NCI-H146 treated with DMSO at 0.1 percent for 48 hours (cell line): Measurements from ENCODE around the gene PDLIM1.
A peak's percentile ranks its signal among the peaks of the same experiment; 100 is the strongest.

Source experiments
- DNase-seq: peaks from one replicate; lab custom pipeline; 2025; ENCODE audit not compliant: unreplicated experiment; lab: John Stamatoyannopoulos, UW

PDLIM1 gene

DNA sequence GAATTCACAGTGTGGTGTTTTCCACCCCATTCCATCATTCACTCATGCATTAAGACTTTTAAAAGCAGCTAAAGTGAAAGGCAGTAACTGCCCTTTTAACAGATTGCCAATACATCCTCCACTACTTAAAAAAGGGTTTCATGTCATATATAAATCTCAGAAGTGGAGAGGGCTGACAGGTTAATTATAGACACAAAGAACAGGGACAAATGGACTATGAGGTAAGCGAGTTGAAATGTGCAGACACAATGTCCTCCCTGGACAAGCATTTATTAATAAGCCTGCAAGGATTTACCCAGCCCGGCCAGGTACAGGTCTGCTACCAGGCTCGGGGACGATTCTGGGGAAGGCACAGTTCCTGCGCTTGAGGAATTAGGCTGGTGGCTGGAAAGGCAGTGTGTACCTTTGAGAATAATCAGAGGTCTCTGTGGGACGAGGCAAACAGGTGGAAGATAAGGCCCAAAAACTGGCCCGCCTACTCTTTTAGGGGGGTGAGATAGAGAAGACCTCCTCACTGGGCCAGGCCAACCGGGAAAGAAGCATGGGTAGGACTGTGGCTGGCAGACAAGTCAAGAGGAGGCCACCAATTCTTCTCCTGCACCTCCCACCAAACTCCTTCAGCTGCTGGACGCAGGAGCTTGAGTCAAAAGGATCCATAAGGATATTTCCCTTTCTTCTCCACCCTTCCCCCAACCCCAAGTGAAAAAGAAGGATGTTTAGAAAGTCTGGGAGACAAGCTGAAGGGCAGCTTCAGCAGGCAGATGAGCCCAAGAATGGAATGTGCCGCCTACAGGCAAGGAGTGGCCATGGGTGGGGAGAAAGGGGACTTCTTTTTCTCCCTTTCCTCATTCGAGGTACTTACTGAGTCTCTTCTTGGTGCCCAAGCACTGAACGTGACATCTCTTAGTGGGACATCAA, 1.5 kb downstream of the PDLIM1 start:
- DNase-seq = peak; percentile 15

DNA sequence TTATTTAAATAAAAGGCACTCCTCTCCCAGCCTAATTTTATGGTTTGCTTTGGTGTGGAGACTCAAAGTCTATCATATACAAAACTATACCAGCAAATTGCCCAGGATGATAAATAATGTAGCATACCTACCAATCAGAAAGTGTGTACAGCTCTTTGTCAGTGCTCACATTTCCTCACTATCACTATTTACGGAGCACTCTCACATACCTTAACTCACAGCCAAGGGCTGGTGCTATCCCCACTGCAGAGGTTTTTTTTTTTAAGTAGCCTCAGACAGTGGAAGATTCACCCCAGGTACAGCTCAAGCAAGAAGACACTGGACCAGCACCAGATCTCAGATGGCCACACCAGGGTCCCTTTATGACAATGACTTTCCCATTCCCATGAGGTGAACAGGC, 2.5 kb downstream of the PDLIM1 start:
- DNase-seq = no peak

DNA sequence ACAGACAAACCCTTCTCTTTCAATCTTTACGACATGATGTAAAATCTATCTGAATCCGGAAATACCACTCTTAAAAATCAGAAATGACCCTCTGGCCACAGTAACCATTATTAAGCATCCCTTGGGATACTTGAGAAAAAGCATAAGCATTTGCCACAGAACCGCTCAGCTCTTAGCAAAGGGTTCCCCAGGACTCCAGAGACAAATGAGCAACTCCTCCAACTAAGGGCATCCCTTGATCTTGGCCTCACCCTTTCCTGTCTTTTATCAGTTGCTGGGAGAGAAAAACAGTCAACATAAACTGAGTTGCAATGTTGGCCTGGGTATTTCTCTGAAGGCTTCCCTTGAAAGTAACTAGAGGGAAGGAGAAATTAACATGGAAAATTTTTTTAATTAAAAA, 3.5 kb downstream of the PDLIM1 start:
- DNase-seq = no peak

DNA sequence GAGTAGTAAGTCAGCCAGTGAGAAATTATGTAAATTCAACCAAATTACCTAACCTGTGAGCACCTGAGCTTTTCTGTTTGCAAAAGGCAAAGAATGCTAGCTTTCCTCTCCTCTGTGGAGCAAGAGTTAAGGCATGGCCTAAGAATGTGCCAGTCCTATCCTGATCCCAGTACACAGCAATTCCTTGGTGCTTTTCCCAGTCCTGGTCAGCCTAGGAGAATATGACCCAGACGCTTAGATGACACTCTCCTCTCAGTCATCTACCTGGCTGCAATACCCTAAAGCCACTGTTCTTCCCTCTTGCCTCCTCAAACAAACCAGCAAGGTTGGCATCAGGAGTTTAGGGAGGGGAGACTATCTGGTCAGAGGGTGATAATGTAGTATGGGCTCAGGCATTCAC, 4.1 kb downstream of the PDLIM1 start:
- no peak for DNase-seq

DNA sequence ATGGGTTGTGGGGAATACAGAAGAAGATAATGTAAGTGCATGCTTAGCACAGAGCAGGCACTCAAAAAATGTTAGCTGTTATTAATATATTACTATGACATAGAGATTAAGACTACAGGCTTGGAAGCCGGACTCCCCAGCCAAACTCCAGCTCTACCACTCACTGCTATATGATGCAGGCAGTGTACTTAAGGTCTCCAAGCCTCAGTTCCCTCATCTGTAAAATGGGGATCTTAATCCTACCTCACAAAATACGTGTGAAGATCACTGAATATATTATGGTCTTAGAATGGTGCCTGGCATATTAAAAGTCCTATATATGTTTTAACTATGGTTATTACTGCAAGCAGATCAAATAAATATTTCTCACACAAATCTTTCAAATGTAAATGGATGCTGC, 5.2 kb downstream of the PDLIM1 start:
- DNase-seq = no peak

DNA sequence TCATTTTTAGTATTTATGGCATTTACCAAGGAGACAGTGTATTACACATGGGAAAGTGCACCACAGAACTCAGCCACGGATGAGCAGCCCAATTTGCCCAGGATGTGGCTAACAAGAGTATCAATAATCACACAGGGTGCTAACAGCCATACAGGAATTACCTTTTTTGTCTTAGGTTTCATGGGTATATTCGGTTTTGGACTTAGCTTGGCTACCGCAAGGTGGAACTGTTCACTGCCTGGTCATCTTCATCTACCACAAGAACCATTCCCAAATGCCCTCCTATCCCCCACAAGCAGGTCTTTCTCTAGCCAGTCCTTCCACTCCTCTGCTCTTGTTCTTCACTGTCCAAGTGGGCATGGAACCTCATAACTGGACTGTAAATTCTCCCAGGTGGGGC, 6.0 kb downstream of the PDLIM1 start:
- no peak for DNase-seq

DNA sequence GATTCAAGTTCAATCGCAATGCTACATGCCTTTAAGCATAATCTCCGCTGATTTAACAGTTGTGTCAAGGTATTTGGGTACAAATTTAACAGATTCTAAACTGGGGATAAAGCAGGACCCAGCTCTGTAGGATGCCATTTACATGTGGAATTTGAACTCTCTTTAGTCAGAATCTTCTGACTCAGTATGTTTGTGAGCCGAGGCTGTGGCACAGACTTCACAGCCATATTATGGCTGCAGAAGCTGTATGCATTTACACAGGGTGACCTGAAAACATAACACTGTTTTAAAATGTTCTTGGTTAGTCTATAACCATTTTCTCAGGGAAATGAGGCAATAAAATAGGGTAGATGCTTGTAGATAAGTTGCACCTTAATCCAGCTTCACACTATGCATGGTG, 8.7 kb downstream of the PDLIM1 start:
- DNase-seq = no peak

DNA sequence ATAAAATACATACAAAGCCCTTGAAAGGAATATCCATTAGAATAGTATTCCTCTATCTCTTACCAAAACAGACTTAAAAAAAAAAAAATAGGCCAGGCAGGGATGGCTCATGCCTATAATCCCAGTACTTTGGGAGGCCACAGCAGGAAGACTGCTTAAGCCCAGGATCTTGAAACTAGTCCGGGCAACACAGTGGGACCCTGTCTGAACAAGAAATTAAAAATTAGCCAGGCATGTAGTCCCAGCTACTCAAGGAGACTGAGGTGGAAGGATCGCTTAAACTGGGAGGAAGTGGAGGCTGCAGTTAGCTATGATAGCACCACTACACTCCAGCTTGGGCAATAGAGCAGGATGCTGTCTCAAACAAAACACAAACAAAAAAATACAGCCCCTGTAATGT, 9.6 kb downstream of the PDLIM1 start:
- DNase-seq = no peak

DNA sequence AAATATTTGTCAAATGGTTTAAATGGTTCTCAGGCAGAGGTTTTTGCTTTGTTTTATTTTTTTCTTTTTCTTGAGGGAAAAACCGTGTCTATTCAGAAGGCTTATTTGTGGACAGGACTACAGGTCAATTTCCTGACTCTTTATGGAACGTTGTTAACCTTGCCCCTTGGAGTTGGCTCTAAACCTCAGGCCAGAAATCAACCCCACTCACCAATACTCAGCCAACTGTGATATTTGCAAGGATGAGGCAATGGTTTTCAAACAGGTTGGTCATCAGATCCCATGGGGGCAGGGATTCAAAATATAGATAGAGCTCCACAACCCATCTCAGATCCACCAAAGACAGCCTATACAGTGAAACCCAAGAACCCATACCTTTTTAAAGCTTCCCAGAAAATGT, 10.2 kb downstream of the PDLIM1 start:
- DNase-seq = no peak

DNA sequence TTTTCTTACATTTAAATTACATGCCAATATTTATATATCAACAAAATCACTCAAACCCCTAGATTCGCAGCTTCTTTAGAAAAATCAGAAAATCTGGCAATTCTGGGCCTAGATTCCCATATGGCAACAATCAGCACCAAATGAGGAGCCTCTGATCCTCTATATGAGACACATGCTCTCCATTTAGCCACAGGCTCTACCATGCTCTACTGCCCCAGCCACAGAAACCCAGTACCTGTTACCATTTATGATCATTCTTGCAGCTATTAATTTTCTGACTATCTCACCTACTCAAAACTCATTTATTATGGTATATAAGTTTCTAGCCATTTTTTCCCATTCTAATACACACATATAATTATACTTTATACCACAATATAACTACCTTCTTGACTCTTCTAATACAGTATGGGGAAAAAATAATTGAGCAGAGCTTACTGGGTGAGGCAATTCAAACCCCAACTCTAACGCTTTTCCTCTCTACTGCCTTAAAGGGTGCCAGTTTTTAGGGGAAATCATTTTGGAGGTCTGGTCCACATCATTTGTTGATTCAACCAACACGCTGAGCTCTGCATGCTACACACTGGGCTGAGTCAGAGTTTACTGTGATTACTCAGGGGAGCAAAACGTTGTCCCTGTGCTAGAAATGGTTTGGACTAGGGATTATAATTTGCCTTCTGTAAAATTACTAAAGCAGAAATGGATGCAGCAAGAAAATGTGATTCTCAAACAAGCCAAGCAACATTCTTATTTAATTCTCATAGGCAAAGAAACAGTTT, 11.6 kb downstream of the PDLIM1 start:
- DNase-seq = no peak

DNA sequence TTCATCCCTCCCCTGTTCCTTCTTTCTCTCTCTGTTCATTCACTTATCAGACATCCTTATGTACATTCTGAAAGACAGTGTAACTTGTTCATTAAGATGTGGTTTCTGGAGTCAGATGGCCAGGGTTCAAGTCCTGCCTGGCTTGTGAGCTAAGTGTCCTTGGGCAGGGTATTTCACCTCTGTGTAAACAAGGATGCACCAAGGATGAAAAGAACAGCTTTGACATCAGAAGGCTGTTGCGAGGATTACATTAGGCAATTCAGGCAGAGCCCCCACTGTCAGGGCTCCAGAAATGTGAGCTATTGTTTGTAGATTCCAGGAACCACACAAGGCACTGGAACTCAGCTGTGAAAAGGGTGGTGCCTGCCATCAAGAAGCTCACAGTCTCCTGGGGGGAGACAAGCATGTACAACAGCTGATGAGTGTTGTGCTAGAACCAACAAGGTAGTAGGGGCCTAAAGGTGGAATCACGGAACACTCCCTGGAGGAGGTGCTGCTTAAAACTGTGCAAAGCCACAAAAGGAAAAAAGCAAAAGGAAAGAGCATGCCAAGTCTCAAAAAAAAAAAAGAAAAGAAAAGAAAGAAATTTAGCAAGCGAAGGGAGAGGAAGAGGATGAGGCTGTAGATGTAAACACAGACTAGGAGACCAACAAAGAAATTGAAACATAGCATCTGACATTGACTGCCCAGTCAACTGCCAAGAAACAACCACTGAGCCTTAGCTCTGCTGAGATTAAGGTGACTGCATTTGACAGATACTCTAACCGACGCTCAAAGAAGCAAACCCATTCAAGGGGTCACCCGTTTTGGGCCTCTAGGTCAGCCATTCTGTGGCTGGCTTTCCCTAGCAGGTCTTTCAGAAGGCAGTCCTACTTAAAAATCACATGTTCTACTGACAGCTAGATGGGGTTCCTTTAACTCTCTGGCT, 12.5 kb downstream of the PDLIM1 start:
- no peak for DNase-seq

DNA sequence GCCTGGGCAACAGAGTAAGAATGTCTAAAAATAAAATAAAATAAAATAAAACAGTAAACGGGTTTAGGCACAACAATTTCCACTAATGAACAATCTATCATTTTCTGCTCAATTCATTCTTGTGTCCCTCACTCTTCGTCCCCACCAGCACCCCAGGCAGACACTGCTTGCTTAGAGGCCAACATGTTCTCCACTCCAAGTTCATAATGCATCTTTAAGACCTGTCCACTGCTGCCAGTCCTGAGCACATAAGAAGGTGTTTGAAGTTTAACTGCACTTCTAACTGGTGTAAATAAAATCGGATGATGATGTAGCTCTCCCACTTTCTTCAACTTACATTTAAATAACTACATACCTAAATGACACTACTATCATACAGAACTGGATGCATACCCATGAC, 13.2 kb downstream of the PDLIM1 start:
- DNase-seq = no peak

DNA sequence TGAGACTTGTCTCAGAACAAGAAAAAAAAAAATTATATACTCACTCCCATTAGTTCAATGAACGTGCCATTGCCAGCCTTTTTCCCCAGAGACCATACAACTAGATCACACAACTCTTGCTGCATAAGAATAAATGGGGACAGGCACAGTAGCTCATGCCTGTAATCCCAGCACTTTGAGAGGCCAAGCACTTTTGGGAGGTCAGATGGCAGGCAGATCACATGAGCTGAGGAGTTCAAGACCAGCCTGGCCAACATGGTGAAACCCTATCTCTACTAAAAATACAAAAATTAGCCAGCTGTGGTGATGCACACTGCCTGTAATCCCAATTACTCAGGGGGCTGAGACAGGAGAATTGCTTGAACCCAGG, 13.6 kb downstream of the PDLIM1 start:
- DNase-seq = no peak

DNA sequence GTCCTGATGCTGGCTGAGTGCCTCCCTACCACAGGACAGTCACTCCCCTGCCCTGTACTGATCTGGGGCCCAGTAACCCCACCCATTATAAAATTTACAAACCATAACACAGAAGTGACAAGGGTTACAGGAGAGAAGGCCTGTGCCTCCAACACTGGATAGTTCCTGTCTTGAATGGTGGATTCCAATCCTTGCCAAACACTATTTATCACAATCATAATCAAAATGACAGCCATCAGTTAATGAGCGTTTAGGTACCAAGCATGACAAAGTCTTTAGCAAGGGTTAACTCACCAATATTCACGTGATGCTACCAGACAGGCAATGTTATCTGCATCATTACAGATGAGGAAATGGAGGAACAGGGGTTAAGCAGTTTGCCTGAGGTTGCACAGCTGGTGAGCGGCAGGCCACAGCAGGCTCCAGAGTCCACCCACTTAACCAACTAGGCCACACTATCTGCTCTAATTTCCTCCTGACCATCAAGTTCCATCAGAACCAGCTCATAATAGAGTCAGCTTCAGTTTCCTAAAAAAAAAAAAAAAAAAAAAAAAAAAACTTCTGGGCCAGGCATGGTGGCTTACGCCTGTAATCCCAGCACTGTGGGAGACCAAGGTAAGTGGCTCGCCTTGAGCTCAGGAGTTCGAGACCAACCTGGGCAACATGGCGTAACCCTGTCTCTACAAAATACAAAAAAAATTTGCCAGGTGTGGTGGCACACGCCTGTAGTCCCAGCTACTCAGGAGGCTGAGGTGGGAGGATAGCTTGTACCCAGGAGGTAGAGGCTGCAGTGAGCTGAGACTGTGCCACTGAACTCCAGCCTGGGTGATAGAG, 14.2 kb downstream of the PDLIM1 start:
- DNase-seq = no peak

DNA sequence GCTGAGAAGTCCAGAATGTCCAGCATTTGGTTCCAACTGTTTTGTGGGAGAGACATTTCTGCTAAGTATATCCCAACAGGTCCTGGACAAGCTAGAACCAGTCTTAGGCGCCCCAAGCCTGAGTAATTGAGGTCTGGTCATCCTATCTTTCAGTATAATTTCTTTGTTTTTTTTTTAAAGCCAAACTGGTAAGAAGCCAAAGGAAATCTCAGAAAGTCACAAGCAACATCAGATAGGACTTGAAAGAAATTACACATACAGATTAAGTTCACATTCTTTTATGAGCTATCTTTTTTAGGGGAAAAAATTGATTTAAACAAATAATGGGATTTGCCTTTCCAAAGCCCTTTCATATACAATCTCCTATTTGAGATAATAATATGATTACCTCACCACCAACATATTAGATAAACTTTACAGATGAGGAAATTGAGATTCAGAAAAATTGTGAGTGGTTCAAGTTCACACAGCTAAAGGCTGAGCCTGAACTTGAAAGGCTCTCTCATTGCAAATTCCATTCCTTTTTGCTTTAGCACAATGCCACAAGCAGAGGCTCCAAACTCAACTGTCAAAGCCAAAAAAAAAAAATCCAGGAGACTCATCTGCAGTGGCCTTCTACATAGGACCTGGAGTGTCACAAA, 15.0 kb downstream of the PDLIM1 start:
- DNase-seq = no peak

DNA sequence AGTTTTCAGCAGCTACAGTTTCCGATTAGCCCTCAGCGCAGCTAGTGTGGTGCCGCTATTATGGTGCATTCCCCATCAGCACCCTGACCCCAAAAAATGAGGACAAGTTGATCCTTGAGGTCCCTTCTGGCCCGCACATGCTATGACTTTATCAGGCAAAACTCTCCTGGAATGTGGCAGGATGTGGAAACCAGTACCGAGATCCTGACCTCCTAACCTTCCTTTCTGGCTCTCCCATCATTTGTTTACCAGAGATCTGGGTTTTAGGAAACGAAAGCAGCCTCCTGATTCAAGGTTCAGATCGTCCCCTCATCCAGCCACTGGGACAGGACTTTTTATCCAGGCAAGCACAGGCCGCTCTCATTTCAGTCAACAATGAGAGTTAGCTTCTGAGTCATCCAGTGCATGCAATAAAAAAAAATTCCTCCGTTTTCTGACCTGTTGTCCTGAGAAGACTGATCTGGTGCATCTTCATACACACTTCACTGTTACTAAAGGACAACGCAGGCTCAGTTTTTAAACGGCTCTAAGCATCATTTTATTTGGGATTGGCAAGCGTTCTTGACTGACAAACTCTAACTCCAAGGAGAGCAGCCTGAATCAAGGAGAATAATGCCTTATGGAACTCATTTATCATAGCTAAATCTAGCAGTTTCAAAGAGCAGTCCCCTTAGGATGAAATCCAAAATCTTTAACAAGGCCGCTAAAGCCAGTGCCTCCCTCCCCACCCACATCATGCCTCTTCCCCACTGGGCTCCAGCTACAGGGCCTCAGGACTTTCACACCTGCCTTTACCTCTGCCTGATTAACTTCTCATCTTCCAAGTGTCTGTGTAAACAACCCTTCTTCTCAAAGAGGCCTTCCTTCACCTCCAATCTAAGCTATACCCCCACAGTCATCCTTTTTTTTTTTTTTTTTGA, 17.1 kb downstream of the PDLIM1 start:
- no peak for DNase-seq

DNA sequence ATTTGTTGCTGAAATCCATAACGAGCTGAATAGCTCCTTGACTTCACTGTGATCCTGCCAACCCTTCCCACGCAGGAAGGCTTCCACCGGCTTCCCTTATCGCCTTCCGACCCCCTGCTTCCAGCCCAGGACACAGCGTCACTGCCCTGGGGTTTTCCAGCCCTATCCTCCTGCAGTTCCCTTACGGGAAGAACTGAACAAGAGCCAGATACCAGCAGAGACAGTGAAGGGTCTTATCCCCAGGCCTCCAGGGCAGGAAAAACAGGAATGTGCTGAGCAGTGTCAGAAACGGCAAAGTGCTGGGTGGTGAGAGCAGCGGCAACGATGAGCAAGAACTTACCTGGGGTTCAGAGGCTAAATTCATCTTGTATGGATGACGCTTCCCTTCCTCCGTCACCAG, 22.4 kb downstream of the PDLIM1 start:
- no peak for DNase-seq

DNA sequence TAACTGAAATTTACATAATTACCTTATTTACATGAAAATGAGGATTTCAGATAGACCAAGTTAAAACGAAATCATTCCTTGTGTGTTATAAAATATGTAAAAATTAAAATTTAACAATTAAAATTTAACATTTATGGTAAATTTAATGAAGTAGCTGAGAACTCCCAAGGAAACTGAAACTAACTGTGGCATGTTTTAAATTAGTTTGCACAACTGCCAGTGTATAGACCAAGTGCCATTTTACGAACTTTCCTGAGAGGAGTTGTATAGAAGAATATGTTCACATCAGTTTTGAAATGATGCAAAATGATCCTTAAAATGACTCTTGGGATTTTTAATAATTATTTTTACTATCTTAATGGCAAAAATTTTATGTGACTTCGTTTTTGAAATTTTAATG, 23.6 kb downstream of the PDLIM1 start:
- no peak for DNase-seq

DNA sequence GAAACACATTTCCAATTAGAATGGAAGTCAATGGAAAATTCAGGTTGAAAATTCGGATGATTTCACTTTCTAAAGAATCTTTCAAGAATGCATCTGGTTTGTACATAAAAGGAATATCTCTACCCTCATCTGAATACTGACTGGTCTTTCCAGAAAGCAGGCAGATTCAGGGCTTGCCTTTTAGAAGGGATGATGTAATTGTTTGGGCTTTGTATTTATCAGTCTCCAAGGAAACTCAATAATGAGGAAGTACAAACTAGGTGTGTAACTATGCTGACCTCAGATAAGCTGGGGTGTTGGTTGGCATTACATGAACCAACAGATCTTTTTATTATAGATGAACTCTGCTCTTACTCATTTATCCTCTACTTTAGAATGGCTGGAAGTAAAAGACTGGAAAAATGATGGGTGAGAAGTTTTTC, 24.1 kb downstream of the PDLIM1 start:
- DNase-seq = peak; percentile 58
